HEK293T (cell line): ENCODE data around the gene ABHD17C.

Experiments used
- CTCF ChIA-PET: fragments of 350-600 bp; formaldehyde crosslinking; extraction: SDS; loops from one replicate; lab custom pipeline; 2021; ENCODE audit warnings: antibody characterized with exemption, inconsistent platforms; lab: Yijun Ruan, JAX
- POLR2A ChIA-PET: fragments of 350-600 bp; formaldehyde crosslinking; extraction: SDS; loops from one replicate; lab custom pipeline; 2020; ENCODE audit warnings: antibody characterized with exemption, inconsistent platforms; lab: Yijun Ruan, JAX
- DNase-seq: peaks from one replicate; pipeline ENCODE4 v3.0.0; 2012; ENCODE audit warnings: mixed read lengths; ENCODE audit errors: extremely low spot score
- ARNT ChIP-seq: fragments of 450-650 bp; IDR thresholded peaks from 2 replicates; pipeline ENCODE4 v1.6.1; 2017; ENCODE audit warnings: mild to moderate bottlenecking
- BHLHE40 ChIP-seq: fragments of 450-650 bp; IDR thresholded peaks from 2 replicates; pipeline ENCODE4 v1.6.1; 2016; ENCODE audit warnings: mild to moderate bottlenecking, moderate library complexity, borderline replicate concordance
- CTBP1 ChIP-seq: fragments of 450-650 bp; IDR thresholded peaks from 2 replicates; pipeline ENCODE4 v1.6.1; 2016; ENCODE audit warnings: borderline replicate concordance
- ELF4 ChIP-seq: fragments of 450-650 bp; IDR thresholded peaks from 2 replicates; pipeline ENCODE4 v1.6.1; 2017; ENCODE audit warnings: antibody characterized with exemption
- FOXA1 ChIP-seq: fragments of 450-650 bp; IDR thresholded peaks from 2 replicates; pipeline ENCODE4 v1.6.1; 2016; ENCODE audit warnings: mild to moderate bottlenecking
- FOXK2 ChIP-seq: fragments of 450-650 bp; IDR thresholded peaks from 2 replicates; pipeline ENCODE4 v1.6.1; 2016; ENCODE audit warnings: mild to moderate bottlenecking
- FOXM1 ChIP-seq: fragments of 450-650 bp; IDR thresholded peaks from 2 replicates; pipeline ENCODE4 v1.6.1; 2017; ENCODE audit warnings: mild to moderate bottlenecking, borderline replicate concordance
- HDGF ChIP-seq: fragments of 450-650 bp; IDR thresholded peaks from 2 replicates; pipeline ENCODE4 v1.6.1; 2017; ENCODE audit warnings: antibody characterized with exemption, borderline replicate concordance
- L3MBTL2 ChIP-seq: fragments of 450-650 bp; conservative IDR thresholded peaks from 2 replicates; pipeline ENCODE4 v1.6.1; 2016; ENCODE audit warnings: mild to moderate bottlenecking
- LEF1 ChIP-seq: fragments of 450-650 bp; IDR thresholded peaks from 2 replicates; pipeline ENCODE4 v1.6.1; 2017; ENCODE audit warnings: mild to moderate bottlenecking, borderline replicate concordance
- NFRKB ChIP-seq: fragments of 450-650 bp; IDR thresholded peaks from 2 replicates; pipeline ENCODE4 v1.6.1; 2016; ENCODE audit warnings: mild to moderate bottlenecking, moderate library complexity
- PKNOX1 ChIP-seq: fragments of 450-650 bp; IDR thresholded peaks from 2 replicates; pipeline ENCODE4 v1.6.1; 2016
- SP1 ChIP-seq: fragments of 450-650 bp; IDR thresholded peaks from 2 replicates; pipeline ENCODE4 v1.6.1; 2017
- SUZ12 ChIP-seq: fragments of 450-650 bp; IDR thresholded peaks from 2 replicates; pipeline ENCODE4 v1.6.1; 2016; ENCODE audit warnings: mild to moderate bottlenecking
- TARDBP ChIP-seq: fragments of 450-650 bp; IDR thresholded peaks from 2 replicates; pipeline ENCODE4 v1.6.1; 2016
- ZNF384 ChIP-seq: fragments of 450-650 bp; IDR thresholded peaks from 2 replicates; pipeline ENCODE4 v1.6.1; 2016

The ABHD17C gene

GRCh38 chr15:80790236-80790635, 95.1 kb downstream of the ABHD17C start:
- TF ChIP-seq SUZ12 (no peak), ZNF384 (no peak), BHLHE40 (no peak), LEF1 (no peak), CTBP1 (no peak)
- POLR2A ChIA-PET, result no interaction called here
- DNase-seq, result no peak
- CTCF ChIA-PET, result interaction anchor here (1.1 to 1.3 kb wide), 2 partner anchors 10 to 11 kb away, joined by 3 to 4 read pairs; partner anchors contain the start of gene CEMIP

GRCh38 chr15:80791004-80791403, 95.9 kb downstream of the ABHD17C start:
- CTCF ChIA-PET, result interaction anchor here (0.6 kb wide), 1 partner anchor 188 kb away, joined by 7 read pairs; no protein-coding TSS in a partner anchor
- no peak for DNase-seq
- TF ChIP-seq TARDBP (no peak), ELF4 (no peak), L3MBTL2 (no peak), CTBP1 (no peak), FOXK2 (no peak), NFRKB (no peak), FOXA1 (no peak)

GRCh38 chr15:80796407-80796806, 101.3 kb downstream of the ABHD17C start:
- ChIA-PET CTCF (no interaction called here), POLR2A (no interaction called here)
- no peak for TF ChIP-seq FOXK2
- no peak for TF ChIP-seq ELF4
- no peak for TF ChIP-seq CTBP1
- TF ChIP-seq SP1, result no peak
- DNase-seq, result no peak

More at GRCh38 chr15:80791004-80791403, 95.9 kb downstream of the ABHD17C start:
- POLR2A ChIA-PET, result no interaction called here

- no peak for TF ChIP-seq SP1
- TF ChIP-seq HDGF, result no peak
- TF ChIP-seq TARDBP, result no peak
- TF ChIP-seq ELF4, result no peak
- no peak for TF ChIP-seq CTBP1
- no peak for TF ChIP-seq PKNOX1
- TF ChIP-seq ZNF384, result no peak
- TF ChIP-seq SUZ12, result no peak
- POLR2A ChIA-PET, result no interaction called here
- CTCF ChIA-PET, result interaction anchor here (0.6 kb wide), 1 partner anchor 327 kb away, joined by 3 read pairs; no protein-coding TSS in a partner anchor
- DNase-seq, result no peak
Measured at GRCh38 chr15:80798911-80799310, 103.8 kb downstream of the ABHD17C start.

GRCh38 chr15:80800067-80800466, 105.0 kb downstream of the ABHD17C start:
- no peak for DNase-seq
- ChIA-PET POLR2A (no interaction called here), CTCF (interaction anchor here (1.2 kb wide), 1 partner anchor 21 kb away, joined by 3 read pairs; the partner anchor contains the start of gene CEMIP)
- TF ChIP-seq ELF4, result no peak
- no peak for TF ChIP-seq LEF1

GRCh38 chr15:80801891-80802680, 107.0 kb downstream of the ABHD17C start:
- CTCF ChIA-PET, result no interaction called here
- POLR2A ChIA-PET, result no interaction called here
- no peak for TF ChIP-seq SP1
- no peak for TF ChIP-seq ELF4
- TF ChIP-seq TARDBP, result no peak
- no peak for TF ChIP-seq ARNT
- TF ChIP-seq SUZ12, result no peak
- DNase-seq, result no peak

GRCh38 chr15:80803580-80804525, 108.7 kb downstream of the ABHD17C start:
- POLR2A ChIA-PET, result no interaction called here
- no peak for DNase-seq
- CTCF ChIA-PET, result interaction anchor here (0.5 kb wide), 1 partner anchor 143 kb away, joined by 3 read pairs; no protein-coding TSS in a partner anchor
- TF ChIP-seq SP1 (no peak), ZNF384 (no peak), TARDBP (no peak), LEF1 (no peak), PKNOX1 (no peak), BHLHE40 (no peak), SUZ12 (no peak), FOXA1 (no peak), ARNT (no peak), FOXK2 (no peak), NFRKB (no peak), FOXM1 (no peak), ELF4 (no peak)
